NCI-H187 (cell line): Measurements from ENCODE around the gene MXD3.
"Not testable (repeated sequence)": the region's sequence is repeated elsewhere in the genome, so short reads cannot be mapped to it uniquely, and the experiment has no call there.

Source experiments
- DNase-seq, 2 experiments: peaks; one replicate each; lab custom pipeline; 2025; lab: John Stamatoyannopoulos, UW

Gene MXD3, protein sequence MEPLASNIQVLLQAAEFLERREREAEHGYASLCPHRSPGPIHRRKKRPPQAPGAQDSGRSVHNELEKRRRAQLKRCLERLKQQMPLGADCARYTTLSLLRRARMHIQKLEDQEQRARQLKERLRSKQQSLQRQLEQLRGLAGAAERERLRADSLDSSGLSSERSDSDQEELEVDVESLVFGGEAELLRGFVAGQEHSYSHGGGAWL

DNA sequence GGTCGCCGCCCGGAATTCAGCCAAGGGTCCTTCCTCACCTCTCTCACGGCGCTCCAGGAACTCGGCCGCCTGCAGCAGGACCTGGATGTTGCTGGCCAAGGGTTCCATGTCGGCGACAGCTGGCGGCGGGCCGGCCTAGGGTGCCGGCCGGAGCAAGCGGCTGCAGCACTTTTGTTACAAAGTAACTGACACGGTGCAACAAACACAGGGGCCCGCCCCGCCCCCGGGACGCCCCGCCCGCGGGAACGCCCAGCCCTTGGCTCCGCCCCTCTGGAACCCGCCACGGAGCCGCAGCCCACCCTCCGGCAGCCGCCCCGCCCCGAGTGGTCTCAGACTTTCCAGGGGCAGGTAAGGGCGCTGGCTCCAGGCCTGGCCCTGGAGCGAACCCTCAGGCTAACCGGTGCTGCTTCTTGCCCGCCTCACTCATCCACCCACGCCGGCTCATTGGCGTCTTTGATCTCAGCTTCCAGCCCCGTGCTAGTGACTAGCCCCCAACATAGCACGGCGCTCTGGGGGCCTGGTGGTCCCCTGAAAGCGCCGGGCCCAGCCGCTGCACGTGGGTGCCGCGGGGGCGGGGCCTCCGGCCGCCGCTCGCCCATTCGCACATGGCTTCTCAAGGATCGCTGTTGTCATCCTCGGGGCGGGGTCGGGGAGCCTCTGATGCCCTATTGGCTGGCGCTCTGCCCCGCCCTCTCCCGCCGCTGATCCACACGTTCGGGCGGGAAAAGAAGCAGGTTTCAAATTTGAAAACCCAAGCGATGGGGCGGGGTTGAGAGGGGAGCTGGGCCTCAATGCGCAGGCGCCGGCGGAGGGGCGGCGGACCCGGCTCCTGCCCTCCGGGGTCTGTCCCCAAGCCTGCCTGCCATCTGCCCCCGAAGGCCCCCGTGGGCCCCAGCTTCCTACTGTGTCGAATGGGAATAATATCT is at the start of gene MXD3:
MXD3 (minus strand) TSS at position 176 of the 926 bp plus-strand sequence; CDS start at position 108, 68 bp downstream.
- peak; percentile 92 for DNase-seq

DNA sequence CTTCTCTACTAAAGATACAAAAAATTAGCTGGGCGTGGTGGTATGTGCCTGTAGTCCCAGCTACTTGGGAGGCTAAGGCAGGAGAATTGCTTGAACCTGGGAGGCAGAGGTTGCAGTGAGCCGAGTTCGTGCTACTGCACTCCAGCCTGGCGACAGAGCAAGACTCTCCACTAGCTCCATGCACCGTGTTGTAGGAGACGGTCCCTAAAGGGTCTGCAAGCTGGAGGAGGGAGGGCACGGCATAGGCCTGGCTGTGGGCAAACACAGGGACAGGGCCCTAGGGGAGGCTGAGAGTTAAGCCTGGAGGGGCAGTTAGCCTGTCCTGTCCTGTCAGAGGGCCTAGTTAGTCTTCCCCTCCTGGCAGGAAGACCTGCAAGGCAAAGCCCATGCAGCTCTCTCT is 49.0 kb upstream of the MXD3 start:
- not testable (repeated sequence) for DNase-seq

DNA sequence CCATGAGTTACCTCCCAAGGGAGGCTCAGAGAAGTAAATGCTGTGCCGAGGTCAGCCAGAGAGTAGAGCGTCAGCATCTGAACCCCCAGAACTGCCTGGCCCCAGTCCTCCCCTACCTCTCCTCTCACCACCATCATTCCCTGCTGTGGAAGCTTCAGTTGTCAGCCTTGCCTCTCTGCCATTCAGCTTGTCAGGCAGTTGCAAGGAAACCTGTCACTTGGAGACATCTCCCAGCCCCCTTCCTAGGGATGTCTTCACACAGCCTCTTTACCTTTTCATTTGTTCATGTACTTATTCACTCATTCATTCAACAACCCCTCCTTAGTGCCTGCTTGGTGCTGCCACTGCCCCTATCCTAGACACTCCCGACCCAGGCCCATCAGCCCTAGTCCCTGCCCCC is 48.2 kb upstream of the MXD3 start:
- no peak for DNase-seq

DNA sequence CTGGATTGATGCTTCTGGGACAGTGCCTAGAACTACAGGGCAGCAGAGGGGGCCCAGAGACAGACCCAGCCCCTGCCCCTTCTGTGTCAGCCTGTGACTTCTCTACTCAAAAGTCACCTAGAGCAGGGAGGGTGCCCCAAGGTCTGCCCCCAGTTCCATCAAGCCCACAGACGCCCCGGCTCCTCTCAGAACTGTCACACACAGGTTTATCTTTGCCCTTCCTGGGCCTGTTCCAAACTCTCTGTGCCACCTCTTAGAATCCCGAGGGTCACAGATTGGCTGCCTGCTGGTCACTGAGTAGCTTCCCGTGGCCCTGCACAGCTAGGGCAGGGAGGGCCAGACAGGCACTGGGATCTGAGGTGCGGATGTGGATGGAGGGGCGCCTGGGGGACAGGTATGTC is 47.8 kb upstream of the MXD3 start:
- no peak for DNase-seq

DNA sequence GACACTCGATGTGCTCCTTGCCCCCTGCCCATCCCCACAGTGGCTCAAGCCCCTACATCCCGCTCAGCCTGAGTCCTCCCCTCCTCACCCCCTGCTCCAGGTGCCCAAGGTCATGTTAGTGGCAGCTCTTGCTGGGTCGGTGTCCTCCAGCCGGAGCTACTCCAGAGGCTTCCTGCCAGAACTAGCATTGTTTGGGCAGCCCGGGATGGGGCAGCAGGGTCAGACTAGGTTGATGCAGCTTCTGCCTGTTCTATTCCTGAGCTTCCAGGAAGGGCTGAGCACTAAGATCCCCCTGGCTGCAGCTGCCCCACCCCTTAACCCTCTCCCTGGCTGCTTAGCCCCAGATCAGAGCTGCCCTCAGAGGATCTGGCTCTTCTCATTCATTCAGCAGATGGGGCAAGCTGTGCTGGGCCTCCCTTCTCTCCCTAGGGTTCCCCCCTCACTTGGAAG is 46.7 kb upstream of the MXD3 start:
- no peak for DNase-seq

DNA sequence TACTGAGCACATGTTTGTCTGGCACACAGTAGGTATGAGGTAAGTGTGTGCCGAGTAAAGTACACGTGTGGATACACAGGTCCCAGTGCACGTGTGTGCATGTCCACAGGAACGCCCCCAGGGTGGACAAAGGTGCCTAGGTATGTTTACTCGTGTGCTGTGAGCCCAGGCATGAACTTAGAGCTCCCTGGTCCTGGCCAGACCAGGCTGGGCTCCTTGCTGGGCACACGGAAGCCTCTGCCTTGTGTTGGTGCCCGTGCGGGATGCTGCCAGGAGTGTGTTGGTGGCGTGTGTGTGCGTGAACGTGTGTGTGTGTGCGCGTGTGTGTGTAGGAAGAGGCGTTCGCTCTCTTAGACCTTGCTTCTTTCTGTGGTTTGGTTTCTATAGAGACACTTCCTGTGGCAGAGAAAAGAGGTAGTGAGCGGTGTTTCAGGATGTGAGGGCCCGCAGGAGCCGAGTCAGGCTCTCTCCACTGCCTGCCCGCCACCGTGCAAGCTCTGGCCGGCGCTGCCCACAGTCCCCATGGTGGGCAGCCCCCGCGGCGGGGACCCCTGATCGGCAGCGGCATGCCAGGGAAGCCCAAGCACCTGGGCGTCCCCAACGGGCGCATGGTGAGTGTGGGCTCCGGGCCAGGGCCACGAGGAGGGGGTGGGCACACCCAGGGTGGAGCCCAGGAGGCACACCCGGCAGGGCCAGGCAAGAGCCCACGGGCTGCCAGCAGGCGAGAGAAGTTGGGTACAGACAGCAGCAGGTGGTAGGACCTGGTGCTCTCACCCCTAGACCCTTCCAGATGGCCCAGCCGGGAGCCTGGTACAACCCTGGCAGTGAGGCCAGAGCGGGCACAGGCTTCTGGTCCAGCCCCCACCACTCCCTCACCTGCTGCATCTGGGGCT is 46.0 kb upstream of the MXD3 start, which contains the start of gene RGS14:
RGS14 (plus strand) TSS at position 466 of the 893 bp plus-strand sequence; CDS start at position 567, 101 bp downstream.
- DNase-seq: peak in 1 of 2 experiments; percentile 9

DNA sequence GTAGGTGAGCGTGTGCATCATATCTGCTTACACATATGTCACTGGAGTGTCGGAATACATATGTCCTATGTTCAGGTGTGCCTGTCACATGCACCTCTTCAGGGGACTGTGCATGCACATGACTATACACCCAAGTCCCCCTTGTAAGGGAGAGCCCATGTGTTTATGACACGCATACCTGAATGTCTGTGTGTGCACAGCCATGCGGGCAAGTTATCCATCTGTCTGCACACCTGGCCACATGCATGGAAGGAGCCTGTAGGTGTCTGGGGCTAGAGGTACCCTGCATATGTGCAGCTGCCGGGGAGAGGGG is 45.4 kb upstream of the MXD3 start:
- DNase-seq: no peak

DNA sequence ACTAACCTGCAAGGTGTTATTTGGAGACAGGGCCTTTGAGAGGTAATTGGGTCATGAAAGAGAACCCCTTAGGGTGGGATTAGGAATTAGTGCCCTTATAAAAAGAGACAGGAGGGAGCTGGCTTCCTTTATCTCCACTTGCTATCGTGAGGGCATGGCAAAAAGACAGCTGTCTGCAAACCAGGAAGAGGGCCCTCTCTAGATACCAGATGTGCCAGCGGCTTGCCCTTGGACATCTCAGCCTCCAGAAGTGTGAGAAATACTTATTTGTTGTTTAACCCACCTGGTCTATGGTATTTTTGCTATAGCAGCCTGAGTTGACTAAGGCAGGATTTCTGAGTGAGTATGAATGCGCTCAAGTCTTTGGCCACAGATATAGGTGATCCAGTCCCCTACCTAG is 45.0 kb upstream of the MXD3 start:
- no peak for DNase-seq

DNA sequence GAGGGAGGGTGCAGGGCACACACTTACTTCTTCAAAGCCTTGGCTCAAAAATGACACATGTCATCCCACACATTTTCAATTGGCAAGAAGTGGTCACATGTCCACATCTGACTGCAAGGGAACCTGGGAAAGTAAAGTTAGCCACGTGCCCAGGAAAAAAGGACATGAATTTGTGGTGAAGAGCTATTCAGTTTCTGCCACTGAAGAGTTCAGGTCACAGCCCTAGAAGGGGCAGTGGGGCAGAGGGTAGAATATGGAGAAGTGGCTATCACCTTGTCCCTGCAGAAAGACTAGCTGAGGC is 44.1 kb upstream of the MXD3 start:
- DNase-seq: no peak

DNA sequence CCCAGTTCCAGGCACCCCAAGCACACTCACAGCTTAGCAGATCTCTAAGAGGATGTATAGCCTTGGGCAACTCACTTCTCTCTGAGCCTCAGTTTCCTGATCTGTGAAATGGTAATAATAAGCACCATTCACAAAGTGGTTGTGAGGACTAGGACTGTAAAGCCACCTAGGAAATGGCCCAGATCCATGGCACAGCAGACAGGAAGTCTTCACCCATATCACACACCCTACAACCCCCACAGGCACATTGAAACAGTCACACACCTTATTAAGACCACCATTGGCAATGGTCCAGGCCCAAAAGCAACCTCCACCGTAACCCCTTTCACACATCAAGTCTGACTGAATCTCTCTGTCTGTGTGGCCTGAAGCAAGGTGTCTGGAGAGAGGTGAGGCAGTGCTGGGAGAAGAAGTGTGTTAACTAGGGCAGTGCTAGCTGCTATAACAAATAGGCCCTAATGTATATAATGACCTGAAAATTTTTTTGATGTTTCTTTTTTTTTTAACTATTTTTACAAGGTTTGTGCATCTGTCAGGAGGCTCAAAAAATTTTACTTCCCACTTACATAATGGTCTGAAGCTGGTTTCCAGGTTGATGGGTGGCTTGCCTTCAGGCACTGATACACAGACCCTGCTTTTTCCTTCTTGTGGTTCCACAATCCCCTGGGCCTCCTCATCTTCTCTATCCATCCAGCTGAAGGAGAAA is 43.6 kb upstream of the MXD3 start:
- no peak for DNase-seq

DNA sequence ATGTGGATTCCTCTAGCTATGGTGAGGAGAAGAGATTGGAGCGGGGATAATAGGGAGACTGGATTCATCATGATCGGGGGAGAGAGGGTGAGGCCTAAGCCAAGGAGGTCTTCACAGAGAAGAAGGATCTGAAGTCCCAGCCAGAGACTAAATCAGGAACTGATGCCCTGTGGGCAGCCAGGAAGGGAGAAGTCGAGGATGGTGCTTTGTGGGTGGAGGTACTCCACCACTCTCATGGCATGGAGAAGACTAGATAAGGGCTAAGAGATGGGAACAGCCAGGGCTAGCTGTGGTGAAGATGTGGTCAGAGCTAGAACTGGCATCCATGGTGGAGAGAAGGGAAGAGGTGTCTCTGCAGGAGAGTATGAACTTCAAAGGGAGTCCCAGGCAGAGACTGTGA is 43.0 kb upstream of the MXD3 start:
- no peak for DNase-seq

DNA sequence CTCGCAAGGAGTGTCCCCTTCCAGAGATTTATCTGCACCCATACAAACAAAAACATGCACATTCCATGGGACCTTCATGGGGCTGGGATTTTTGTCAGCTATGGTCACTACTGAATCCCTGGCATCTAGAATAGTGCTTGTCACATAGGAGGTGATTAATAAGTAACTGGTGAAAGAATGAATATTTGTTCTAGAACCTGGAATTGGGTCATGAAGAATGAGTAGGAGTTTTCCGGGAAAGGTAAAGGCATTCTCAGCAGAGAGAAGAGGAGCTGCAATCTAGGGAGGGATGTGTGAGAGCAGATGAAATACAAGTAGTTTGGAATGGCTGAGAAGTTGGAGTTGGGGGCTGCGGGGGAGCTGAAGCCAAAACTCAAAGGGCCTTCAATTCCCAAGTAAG is 42.6 kb upstream of the MXD3 start:
- DNase-seq: no peak

DNA sequence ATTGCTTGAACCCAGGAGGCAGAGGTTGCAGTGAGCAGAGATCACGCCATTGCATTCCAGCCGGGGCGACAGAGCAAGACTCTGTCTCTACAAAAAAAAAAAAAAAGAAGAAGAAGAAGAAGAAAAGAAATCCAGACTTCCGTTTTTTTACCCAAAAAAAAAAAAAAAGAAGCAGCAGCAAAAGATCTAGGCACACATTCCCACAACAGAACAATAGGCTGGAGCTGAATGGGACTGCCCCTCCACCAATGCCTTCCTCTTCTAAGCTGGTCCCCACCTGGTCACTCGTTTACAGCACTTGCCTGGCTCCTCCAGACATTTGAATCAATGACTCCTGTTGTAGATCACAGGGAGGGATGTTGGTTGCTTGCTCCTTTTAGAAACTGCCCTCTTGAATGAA is 41.4 kb upstream of the MXD3 start:
- no peak for DNase-seq

DNA sequence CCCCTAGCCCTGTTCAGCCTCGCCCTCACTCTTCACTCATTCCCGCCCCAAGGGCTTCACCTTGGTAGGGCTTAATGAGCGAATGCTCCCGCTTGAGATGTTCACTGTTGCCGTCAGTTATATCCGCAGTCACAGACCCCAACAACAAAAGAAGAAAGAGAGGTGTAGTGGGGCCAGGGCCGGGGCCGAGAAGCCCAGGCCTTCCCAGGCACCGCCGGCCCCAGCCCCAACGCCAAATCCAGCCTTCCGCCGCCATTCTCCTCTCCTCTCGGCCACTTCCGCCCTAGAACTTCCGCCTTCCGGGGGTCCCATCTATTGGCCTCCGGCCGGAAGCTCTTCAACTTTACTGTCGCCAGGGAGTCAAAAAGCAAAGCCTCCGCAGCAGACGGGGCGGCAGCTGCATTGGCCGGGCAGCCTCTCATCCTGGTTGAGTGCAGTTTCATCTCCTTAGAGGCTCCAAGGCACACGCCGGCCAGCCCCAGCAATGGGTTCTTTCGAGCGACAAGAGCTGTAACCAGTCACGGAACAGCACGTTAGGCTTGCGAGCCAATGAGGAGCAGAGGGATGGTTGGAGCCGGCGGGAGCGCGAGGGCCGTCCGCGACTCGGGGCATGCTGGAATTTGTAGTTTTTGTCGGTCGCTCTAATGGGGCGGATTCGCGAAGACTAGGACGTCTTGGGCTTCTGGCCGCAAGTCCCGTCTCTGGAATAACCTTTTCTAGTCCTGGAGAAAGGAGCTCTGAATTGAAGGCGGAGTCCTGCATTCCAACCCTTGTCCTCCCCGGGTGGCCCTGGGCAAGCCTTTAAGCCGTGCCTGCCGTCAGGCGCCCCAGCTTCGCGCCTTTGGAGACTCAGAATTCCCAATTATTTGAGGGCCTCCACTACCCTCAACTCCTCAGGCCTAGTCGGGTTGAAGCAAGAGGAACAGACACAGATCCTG is 40.0 kb upstream of the MXD3 start, which contains the start of gene LMAN2:
LMAN2 (minus strand) TSS at position 277 of the 938 bp plus-strand sequence; CDS start at position 256, 21 bp downstream.
- DNase-seq: peak; percentile 72 to 88

DNA sequence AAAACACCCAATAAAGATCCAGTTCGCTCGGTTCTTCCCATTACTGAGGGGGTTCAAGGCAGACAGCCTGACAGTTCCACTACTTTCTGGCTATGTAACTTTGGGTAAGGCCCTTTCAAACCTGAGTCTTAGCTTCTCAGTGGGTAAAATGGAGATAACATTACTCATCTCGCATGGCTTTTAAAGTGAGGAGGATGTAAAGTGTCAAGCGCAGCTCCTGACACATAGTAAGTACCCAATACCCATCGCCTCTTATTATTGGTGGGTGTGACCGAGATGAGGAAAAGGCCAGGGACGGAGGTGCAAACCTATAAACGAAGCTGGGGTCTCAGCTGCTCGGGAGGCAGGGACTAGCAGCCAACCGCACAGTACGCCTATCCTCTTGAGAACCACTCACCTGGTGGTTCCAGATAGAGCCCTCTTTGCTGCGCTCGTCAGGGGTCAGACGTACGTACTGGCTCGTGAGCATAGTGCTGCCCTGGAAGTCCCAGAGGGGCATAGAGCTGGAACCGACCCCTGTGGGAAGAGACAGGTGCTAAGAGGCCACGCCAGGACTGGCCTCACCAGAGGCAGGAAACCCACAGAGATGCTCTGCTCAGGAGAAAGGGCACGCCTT is 39.2 kb upstream of the MXD3 start:
- no peak for DNase-seq

DNA sequence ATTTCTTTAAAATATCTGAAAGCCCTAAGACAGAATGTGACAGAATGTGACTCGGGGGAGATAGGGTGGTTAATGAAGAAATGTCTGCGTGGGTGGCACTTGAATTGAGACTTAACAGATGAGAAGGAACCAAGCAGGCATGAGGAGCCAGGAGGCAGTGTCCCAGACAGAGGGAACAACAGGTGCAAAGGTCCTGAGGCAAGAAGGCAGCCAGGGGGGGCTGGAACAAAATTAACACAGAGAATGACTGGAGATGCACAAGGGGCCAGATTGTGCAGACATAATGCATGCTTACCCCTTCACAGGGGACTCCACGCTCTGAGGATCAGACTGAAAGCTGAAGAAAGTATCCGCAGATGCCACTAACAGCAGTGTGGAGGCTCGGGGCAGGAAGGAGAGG is 38.1 kb upstream of the MXD3 start:
- no peak for DNase-seq

DNA sequence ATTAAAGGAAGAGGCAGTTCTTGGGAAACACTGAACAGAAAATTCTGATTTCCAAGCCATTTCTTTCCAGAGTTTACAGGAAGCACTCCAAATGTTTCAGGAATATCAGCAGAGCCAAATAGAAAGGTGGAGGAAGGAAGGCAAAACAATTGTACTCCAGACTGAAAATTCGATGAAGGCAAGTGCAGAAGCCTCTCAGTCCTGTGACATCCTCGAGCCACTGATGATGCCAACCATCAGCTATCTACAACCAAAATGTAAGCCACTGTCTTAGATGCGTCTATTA is 37.6 kb upstream of the MXD3 start:
- no peak for DNase-seq

DNA sequence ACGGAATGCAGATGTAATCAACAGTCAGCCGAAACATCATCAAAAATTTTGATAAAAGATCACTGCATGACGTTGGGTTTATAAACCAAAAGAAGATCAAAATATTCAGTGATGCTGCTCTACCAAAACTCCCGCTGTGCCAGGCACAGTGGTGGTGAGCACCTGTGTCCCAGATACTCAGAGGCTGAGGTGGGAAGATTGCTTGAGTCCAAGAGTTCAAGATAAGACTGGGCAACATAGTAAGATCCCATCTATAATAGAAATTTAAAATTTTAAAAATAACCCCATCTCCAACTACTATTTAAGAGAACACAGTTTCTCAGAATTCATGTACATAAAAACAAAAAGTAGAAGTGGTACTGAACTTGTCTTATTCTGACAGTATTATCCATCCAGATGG is 36.0 kb upstream of the MXD3 start:
- no peak for DNase-seq

DNA sequence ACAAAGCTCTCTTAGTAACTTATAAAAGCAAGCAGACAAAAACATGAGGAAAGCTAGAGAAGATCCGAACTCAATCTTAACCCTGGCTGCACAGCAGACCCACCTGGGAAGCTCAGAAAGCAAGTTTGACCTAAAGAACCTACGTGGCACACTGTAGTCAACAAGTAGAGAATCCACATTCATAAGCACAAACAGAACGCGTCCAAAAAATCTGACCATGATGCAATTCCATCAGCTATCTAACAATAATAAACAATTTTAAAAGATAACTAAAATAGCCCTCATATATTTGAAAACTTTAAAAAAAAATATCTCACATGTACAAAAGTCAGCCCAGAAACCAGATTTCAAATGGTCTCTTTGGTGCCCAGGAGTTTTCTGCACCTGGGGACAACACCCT is 35.1 kb upstream of the MXD3 start:
- no peak for DNase-seq

DNA sequence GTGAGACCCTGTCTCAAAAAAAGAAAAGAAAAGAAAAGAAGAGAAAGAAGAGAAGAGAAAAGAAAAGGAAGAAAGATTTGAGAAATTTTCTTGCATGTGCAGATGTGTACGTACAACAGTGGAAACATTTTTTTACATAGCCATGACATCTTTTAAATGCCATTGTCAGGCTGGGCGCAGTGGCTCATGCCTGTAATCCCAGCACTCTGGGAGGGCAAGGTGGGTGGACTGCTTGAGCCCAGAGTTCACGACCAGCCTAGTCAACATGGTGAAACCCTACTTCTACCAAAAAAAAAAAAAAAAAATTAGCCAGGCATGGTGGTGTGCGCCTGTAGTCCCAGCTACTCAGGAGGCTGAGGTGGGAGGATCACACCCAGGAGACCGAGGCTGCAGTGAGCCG is 33.2 kb upstream of the MXD3 start:
- DNase-seq: no peak

DNA sequence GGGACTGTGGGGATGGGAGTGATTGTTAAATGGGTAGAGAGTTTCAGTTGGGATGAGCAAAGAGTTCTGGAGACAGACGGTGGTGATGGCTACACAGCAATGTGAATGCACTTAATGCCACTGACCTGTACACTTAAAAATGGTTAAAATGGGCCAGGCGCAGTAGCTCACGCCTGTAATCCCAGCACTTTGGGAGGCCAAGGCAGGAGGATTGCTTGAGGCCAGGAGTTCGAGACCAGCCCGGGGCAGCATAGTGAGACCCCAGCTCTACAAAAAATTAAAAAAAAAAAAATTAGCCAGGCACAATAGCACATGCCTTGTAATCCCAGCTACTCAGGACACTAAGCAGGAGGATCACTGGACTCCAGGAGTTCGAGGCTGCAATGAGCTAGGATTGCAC is 32.1 kb upstream of the MXD3 start:
- DNase-seq: no peak
